GM18867 (cell line): ENCODE measurements around the gene PHF1.
A peak's percentile ranks its signal among the peaks of the same experiment; 100 is the strongest.
"Not testable (repeated sequence)": the region's sequence is repeated elsewhere in the genome, so short reads cannot be mapped to it uniquely, and the experiment has no call there.

Experiments used
- ATAC-seq: cut with Tn5 transposase; IDR thresholded peaks from one replicate; pipeline ENCODE4 v1.9.1; 2021; ENCODE audit warnings: mild to moderate bottlenecking, moderate library complexity; ENCODE audit not compliant: unreplicated experiment

Gene PHF1

GRCh38 chr6:33410711-33411631 is at the start of gene PHF1:
TSS of gene PHF1 (plus strand) at chr6:33411014. CDS start at chr6:33412264, 1,250 bp downstream.
- ATAC-seq, result peak; percentile 26

GRCh38 chr6:33363486-33363885 is 47.3 kb upstream of the PHF1 start:
- ATAC-seq, result not testable (repeated sequence)

GRCh38 chr6:33364475-33365205 is 46.2 kb upstream of the PHF1 start:
- ATAC-seq, result not testable (repeated sequence)

- ATAC-seq, result not testable (repeated sequence)
Measured at GRCh38 chr6:33365206-33365971, 45.4 kb upstream of the PHF1 start.

GRCh38 chr6:33367009-33367714 is 43.7 kb upstream of the PHF1 start:
- ATAC-seq, result no peak

- ATAC-seq, result not testable (repeated sequence)
Measured at GRCh38 chr6:33367715-33368025, 43.1 kb upstream of the PHF1 start.

GRCh38 chr6:33371901-33372300 is 38.9 kb upstream of the PHF1 start:
- not testable (repeated sequence) for ATAC-seq

GRCh38 chr6:33372526-33373123 is 38.2 kb upstream of the PHF1 start:
- ATAC-seq, result no peak

GRCh38 chr6:33373960-33374910 is 36.6 kb upstream of the PHF1 start:
- ATAC-seq, result no peak

- no peak for ATAC-seq
Measured at GRCh38 chr6:33375143-33375671, 35.6 kb upstream of the PHF1 start.

GRCh38 chr6:33377171-33377570 is 33.6 kb upstream of the PHF1 start:
- no peak for ATAC-seq

GRCh38 chr6:33379184-33379583 is 31.6 kb upstream of the PHF1 start:
- ATAC-seq, result not testable (repeated sequence)

- ATAC-seq, result no peak
Measured at GRCh38 chr6:33380272-33380981, 30.4 kb upstream of the PHF1 start.

GRCh38 chr6:33383427-33384185 is 27.2 kb upstream of the PHF1 start:
- ATAC-seq, result no peak

GRCh38 chr6:33384581-33385020 is 26.2 kb upstream of the PHF1 start:
- ATAC-seq, result no peak

GRCh38 chr6:33390173-33390572 is 20.6 kb upstream of the PHF1 start:
- ATAC-seq, result no peak

GRCh38 chr6:33390767-33391277 is 20.0 kb upstream of the PHF1 start:
- ATAC-seq, result no peak
